Activated CD8-positive, alpha-beta memory T cell treated with anti-CD3 and anti-CD28 coated beads, Interleukin-2, amount 50 U/mL, for 1 hour (primary cell): ENCODE results near the gene SNX9.
"Not testable (repeated sequence)": the region's sequence is repeated elsewhere in the genome, so short reads cannot be mapped to it uniquely, and the experiment has no call there.

ENCODE experiments used
- DNase-seq: peaks from one replicate; pipeline ENCODE4 v3.0.0-alpha.2; 2020; ENCODE audit errors: extremely low read depth

The SNX9 gene

DNA sequence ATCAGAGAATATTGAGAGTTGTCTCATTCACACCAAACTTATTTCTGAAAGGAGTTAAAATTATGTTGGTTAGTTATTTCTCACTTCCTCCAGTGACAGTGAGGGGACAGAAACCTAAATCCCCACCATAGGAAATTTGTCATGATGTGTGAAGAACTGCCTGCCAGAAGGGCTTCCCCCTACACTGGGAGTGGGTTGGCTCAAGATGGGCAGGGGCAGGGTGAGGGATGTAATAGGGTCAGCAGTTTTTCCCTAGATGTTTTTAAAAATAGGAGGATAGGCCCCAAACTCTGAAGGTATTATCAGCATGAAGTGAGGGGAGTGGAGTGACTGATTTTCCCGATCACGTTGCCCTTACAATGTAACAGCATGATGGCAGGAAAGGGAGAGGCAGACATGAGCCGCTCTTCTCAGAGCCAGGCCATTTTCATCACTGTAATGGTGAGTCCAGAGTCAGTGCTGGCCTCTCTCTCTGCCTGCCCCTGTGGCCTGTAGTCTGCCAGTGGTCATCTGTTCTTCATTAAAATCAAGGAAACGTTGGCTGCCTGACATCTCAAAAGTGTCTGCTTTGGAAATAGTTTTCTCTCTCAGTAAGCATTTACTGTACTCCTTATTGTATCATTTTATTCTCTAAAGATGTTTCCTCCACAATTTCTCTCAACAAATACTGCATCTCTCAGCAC is 98.8 kb downstream of the SNX9 start:
- no peak for DNase-seq

DNA sequence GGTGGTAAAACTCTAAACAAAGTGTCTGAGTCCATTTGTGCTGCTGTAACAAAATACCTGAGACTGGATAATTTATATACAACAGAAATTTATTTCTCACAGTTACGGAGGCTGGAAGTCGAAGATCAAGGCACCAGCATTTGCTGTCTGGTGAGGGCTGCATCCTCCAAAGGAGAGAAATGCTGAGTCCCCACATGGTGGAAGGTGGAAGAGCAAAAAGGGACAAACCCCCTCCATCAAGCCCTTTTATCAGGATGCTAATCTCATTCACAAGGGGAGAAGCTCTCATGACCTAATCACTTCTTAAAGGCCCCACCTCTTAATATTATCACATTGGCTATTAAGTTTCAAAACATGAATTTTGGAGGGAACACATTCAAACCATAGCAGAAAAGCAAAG is 102.7 kb downstream of the SNX9 start:
- no peak for DNase-seq

GRCh38 chr6:157927011-157927410 is 104.0 kb downstream of the SNX9 start:
- DNase-seq: no peak

GRCh38 chr6:157928428-157928827 is 105.4 kb downstream of the SNX9 start:
- no peak for DNase-seq

- DNase-seq: no peak
Measured at GRCh38 chr6:157929076-157929475, 106.0 kb downstream of the SNX9 start.

GRCh38 chr6:157929765-157930319 is 106.8 kb downstream of the SNX9 start:
- no peak for DNase-seq

DNA sequence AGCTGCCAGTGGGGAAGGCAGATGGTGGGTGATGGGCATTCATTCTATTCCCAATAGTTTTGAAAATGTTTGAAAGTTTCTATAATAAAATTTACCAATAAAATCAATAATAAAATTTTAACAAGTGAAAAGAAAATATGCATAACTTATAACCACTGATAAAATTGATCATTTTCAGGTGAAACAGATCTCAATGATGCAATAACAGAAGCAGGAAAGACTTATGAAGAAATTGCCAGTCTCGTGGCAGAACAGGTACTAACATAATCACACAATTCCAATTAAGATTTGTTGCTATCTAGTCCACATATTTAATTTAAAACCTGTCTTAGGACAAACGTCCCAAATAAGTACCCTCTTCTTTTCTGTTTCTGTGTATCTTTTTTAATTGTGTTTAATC is 112.7 kb downstream of the SNX9 start:
- no peak for DNase-seq

DNA sequence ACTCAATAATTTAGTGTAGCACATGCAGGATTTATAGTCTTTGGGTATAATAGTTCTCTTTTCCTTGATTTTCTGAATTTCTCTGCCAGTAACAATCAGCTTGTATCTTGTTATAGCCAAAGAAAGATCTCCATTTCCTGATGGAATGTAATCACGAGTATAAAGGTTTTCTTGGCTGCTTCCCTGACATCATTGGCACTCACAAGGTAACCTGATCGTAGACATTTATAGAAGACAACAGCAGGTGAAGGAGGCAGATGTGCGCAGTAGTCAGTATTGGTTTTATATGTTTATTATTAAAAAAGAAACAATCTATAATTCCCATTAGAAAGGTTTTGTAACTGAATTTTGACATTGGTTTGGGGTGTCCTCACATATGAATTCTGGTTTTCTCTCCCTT is 114.3 kb downstream of the SNX9 start:
- no peak for DNase-seq

DNA sequence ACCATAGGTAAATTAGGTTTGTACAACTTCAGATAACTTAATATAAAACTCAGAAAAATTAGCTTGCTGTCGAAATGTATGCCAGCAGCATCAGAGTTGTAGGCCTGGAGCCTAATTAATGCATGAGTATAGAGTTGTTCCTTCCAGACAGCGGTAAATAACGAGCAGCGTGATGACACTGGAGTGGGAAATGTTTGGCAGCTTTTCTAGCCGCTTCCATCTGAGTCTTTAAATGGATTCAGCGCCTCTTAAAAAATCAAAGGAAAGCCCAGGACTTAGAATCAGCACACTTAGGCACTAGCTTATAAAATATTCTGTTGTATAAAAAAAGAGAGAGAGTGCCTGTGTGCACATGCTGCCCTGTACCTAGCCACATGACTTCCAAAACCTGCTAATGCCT is 114.9 kb downstream of the SNX9 start:
- DNase-seq: no peak

DNA sequence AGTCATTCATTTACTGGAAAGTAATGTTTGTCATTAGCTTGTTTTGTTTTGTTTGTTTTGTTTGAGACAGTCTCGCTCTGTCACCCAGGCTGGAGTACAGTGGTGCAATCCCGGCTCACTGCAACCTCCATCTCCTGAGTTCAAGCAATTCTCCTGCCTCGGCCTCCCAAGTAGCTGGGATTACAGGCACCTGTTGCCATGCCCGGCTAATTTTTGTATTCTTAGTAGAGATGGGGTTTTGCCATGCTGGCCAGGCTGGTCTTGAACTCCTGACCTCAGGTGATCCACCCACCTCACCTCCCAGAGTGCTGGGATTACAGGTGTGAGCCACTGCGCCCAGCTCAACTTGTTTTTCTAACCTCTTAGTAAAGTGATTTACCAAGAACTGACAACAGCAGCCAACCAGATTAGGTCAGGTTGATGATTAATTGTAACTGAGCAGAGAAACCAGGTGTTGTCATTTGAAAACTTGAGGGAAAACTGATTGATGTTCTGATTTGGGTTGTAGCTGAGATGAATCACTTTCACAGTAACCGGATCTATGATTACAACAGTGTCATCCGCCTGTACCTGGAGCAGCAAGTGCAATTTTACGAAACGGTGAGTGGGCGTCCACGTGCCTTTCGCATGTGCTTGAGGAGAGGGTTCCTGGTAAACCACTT is 117.5 kb downstream of the SNX9 start:
- DNase-seq: not testable (repeated sequence)

- no peak for DNase-seq
Measured at GRCh38 chr6:157941101-157941863, 118.2 kb downstream of the SNX9 start.

- DNase-seq: no peak
Measured at GRCh38 chr6:157942351-157942750, 119.3 kb downstream of the SNX9 start.

DNA sequence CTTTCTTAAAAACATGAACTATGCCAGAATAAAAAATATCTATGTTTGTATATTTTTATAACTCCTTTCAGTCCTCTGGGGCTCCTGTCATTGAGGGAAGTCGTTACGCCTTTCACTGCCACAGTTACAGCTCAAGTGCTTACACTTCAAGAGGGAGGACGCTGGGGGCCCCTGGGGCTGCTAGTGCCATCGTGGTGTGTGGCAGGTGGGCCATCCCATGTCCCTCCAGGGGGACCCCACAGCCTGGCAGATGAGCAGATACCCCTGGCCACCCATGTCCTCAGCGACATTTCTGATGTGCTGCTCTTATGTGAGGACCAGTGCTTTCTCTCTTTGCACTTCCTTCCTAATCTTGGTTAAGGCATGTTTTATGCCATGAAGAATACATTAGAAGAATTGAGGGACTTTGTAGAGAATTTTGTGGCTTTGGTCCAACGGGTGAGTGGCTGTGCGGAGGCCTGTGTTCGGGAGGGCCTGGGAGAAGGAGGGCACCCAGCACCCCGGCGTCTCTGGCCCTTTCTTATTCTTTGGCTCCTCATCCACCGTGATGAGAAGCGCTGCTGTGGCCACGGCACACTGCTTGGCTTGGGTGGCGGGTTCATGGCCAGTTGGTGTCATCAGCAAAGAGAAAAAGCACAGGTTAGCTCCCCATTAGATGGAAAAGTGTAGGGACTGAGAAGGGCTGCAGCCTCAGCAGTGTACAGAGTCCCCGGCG is 120.4 kb downstream of the SNX9 start:
- no peak for DNase-seq

DNA sequence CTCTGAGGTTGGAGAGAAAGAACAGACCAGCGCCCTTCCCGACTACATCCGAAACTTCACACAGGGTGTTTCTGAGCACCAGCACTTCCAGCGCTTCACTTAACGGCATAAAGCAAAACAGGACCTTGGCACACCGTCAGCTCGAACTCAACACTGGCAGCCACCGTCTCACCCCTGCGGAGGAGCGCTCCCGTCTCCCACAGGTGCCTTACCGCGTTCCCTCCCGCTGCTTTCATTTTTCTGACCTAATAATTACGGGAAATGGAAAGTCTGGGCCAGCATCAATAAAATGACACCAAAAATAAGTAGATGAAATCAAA is 120.9 kb downstream of the SNX9 start:
- no peak for DNase-seq

DNA sequence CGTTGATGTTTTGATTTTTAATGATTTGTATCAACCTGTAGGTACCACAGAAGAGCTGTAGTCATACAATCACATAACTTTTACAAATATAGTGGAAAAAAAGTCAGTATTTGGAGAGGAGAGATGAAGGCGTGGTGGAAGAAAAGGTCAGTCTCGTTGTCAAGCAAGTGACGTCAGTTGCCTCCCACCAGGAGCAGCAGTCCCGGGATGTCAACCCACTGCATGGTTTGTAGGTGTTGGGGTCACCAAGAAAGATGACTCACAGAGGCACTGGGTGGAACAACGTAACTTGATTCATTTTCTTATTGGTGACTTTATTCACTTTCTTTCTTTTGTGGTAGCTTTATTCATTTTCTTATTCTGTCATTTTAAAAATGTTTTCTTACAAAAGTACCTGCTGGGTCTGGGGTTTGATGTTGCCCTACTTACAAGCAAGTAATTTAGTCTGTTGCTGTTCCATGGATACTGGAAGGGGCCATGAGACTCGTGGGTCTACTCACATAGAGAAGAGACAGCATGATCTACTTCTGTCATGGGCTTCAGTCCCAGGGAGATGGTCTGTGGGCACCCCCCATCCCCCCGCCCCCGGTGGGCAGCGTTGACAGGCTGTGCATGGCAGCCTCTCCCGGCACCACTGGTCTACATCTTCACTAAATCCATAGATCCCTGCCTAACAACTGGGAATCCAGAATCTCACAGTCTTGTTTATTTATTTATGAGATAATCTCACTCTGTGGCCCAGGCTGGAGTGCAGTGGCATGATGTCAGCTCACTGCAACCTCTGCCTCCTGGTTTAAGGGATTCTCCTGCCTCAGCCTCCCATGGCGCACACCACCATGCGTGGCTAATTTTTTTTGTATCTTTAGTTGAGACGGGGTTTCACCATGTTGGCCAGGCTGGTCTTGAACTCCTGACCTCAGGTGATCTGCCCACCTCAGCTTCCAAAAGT is 122.2 kb downstream of the SNX9 start:
- peak; percentile 17 for DNase-seq

- DNase-seq: no peak
Measured at GRCh38 chr6:157946053-157946617, 123.1 kb downstream of the SNX9 start.

GRCh38 chr6:157946865-157947532 is 124.0 kb downstream of the SNX9 start:
- no peak for DNase-seq

DNA sequence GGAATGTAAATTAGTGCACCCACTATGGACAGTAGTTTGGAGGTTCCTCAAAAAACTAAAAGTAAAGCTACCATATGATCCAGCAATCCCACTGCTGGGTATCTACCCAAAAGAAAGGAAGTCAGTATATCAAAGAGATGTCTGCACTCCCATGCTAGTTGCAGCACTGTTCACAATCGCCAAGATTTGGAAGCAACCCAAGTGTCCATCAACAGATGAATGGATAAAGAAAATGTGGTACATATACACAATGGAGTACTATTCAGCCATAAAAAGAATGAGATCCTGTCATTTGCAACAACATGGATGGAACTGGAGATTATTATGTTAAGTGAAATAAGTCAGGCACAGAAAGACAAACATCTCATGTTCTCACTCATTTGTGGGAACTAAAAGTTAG is 127.9 kb downstream of the SNX9 start:
- DNase-seq: not testable (repeated sequence)

DNA sequence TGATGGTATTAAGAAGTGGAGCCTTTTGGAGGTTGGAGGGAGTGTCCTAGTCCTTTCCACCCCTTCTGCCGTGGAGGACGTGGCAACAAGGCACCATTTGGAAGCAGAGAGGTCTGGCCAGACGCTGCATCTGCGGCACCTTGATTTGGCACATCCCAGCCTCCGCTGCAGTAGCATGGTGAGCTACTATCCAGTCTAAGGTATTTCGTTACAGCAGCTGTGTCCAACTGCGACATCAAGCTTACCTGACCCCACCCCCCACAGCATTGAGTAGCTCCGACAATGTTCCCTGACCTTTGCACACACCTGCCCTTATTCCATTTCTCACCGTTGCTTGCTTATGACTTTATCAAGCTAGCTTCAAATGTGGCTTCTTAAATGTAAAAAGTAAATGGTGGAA is 128.8 kb downstream of the SNX9 start:
- DNase-seq: no peak

- no peak for DNase-seq
Measured at GRCh38 chr6:157952861-157953351, 129.9 kb downstream of the SNX9 start.
